HG03025 (cell line): Measurements from ENCODE around the gene METTL24.

Source experiments
- ATAC-seq: cut with Tn5 transposase; IDR thresholded peaks from one replicate; pipeline ENCODE4 v1.9.1; 2021; ENCODE audit warnings: mild to moderate bottlenecking, moderate library complexity; ENCODE audit not compliant: unreplicated experiment, low FRiP score

METTL24 gene, protein sequence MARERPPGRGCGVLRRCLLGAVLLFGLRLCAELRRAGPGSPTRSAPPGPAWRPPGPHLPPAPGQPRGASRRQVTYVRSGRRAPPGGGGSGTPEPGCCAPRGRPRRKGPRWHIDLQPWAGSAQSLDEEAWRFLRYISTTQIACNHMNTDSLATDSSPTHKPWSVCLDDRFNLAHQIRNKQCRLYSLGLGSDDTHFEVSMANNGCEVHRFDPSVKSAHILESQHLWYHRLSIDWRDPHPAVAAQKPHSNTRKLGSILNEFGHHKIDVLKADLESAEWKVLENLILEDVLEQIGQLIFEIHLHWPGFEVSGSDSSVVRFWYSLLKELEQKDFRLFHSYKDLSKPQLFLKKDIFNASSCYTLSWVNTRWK

DNA sequence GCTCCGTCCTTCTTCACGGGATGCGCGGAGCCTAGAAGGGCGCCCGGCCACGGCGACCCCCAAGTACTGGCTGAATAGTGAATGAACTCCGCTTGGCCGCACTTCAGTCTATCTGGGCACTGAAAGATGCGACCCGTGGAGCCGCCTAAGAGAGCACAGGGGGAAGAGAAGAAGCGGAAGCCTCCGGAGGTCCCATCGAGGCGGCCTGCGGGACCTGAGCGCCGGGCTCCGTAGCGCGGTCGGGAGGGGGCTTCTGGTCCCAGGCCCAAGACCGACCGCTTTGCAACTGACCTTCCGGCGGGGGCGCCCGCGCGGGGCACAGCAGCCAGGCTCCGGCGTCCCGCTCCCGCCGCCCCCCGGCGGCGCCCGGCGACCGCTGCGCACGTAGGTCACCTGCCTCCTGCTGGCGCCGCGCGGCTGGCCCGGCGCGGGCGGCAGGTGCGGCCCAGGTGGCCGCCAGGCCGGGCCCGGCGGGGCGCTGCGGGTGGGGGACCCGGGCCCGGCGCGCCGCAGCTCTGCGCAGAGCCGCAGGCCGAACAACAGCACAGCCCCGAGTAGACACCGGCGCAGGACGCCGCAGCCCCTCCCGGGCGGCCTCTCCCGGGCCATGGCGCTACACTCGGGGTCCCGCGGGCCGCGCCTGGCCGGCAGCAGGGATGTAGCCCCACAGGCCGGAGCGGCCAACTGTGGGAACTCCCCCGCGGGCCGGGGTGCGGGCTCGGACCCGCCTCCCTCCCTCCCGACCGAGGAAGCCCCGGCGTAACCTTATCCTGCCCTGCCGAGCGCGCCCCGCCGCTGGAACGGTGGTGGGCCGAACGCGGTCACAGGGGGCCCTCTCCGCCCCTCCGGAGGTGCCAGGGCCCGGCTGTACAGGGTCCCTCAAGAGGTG, at the start of gene METTL24:
Gene METTL24, minus strand, starts transcription at position 686 of the 889 bp plus-strand sequence. Its CDS starts 77 bp downstream, at position 609.
- ATAC-seq: no peak

DNA sequence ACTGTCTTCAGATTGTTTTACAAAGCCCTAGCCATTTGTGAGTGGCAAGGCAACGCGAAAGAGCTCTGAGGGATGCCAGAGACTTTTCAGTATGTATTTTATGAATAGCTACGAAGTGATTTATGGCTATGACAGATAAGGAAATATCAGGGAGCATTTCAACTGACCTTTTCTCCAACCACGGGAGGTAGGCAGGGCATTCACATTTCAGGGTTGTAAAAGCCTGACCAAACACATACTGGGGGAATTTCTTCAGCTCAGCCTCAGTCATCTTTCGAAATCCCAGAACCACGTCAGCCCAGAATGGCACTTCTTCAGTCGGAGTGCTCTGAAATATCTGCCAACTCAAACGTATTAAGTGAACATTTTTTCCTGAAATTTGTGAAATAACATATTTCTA, 46.5 kb upstream of the METTL24 start:
- no peak for ATAC-seq

DNA sequence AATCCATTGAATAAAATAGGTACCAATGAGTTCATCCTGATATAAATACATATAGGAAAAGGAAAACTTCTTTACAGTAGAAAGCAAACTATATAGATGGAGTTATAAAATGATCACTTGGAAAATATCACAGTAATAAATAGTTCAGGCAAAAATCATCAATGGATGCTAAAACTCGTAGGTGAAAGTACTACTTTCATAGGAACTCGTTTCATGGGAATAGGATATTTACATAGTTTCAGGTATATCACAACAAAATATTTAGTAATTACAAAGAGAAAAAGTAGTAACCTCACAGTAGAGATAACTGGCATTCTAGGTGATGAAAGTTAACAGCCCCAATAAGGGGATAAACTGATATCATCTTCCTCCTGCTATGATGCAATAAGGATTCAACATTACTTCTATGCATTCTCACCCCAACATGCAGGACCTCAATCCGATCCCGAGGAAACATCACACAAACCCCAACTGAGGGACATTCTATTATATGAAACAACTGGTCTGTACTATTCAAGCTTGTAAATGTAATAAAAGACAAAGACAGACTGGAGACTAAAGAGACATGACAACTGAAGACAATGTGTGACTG, 43.5 kb upstream of the METTL24 start:
- no peak for ATAC-seq

DNA sequence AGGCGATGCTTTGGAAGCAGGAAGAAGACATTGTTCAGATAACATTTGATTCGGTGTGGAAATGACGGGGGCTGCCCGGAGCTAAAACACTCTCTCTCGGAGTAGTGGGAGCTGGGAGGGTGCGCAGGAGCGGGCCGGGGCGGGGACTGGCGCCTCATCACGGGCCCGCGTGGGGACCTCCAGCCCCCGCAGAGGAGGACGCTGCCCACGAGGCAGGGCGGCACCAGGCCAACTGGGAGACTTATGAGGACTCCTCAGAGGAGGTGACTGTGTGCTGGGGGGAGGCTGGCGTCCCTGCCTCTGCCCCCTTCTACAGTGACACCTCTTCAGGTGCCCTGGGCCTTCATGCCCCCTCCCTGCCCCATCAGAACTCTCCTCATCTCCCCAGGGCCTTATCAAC, 42.1 kb upstream of the METTL24 start:
- no peak for ATAC-seq

DNA sequence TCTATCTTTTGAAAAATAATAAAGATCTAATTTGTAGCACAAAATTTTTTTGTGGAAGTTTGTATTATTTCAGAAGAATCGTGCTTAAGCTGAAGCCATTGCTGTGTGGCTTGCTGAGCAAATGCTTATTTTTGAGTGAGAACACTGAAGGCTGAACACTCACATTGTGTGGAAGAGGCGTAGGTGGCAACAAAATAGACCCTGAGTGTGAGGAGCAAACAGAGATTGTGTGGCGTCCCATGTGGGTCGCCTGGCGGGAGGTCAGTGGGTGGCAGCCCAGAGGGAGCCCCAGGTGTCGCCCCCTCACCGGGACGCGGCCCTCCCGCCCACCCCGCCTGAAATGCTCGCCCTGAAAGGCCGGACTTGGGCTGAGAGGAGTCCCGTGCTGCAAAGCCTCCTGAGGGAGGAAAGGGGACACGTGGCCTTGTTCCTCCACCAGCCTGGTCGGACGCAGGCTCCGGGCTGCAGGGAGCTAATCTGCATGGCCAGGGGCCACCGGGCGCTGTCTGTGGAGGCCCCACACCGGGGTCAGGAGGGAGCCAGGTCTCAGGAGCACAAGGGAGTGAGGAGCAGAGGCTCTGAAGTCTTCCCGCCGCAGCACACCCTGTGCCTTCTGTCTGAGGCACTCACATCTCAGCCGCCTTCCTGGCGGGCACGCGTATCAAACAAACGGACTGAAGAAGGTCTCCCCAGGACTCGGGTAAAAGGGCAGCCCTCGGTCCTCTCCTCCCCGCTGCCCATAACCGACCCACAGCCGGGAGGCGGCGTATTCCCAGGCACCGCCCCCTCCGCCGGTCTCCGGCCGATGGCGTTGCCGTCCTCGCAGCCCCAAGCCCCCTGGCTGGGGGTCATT, 41.3 kb upstream of the METTL24 start:
- ATAC-seq: no peak

DNA sequence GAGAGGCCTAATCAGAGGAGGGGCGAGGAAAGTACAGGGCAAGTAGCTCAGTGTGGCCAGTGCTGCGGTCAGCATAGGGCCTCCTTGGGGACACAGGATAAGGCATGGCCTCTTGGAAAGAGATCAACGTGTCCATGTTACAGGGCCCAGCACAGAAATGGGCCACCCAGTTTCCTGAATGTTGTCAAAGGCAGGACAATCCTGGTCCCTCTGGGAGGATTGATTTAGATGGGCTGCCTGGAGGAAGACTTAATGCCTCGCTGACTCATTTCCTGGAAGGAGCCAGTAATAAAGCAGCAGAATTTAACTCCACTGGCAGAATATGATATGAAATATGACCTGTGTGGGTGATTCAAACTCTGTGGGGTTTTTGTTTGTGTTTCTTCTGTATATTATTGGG, 40.6 kb upstream of the METTL24 start:
- no peak for ATAC-seq

DNA sequence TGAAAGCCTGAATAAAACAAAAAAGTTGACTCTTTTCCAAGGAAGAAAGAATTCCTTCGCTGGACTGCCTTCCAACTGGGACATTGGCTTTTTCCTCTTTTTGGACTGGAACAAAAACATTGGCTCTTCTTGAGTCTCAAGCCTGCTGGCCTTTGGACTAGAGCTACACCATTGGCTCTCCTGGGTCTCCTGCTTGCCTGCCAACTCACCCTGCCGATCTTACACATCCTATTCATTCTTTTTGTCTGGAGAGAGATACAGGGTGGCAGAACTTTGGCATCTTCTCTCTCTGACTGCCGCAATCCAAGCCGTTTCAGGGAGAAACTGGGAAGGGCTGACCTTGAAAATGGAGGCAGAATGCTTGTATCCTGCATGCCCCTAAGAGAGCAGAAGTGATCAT, 37.1 kb upstream of the METTL24 start:
- ATAC-seq: no peak

DNA sequence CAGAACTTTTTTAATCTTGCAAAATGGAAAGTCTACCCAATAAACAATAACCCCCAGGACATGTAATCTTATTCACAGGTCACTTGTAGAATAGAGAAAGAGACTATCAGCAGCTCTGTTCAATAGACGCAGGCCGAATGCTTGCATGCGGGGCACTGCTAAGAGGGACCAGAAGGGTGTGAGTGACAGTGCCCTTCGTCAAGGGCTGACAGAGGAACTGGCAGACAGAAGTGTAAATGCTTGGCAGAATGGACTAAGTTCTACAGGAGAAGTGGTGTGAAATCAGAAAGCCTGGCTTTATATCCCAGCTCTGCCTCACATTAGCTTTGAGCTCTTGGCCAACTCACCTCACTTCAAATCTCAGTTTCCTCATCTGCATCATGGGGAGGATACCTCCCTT, 36.3 kb upstream of the METTL24 start:
- no peak for ATAC-seq

DNA sequence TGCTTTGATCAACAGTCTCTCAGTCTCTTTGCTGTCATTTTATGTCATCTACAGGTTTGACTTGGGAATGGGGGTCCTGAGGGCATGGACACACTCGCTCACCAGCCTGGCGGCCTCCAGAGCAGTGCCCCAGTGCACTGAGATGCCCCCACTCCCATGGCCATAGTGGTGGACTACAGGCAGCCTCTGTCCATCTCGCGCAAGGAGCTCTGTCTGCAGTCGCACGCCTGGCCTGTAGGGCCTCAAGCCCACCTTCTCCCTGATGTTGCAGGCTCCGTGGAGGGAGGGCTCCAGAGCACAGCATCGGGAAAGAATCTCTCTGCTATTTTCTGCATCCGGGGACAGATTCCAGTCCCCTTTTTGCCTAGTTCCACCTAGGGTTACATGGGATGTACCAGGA, 34.6 kb upstream of the METTL24 start:
- ATAC-seq: no peak

DNA sequence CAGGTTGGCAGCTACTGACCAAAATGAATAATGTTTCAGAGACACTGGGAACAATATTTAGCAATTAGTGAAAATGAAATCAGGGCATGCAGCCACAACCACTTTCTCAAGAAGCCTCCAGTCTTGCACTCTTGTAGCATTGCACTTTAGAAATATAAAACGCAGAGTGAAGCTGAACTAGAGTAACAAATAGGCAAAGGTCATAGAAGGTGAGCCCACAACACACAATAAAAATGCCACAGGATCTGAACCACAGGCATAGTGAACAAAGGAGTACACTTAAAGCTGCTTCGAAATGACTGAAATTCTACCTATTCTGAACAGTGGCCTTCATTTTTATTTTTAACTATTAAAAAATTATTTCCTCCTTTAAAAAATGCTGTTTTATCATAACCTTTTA, 32.3 kb upstream of the METTL24 start:
- ATAC-seq: no peak

DNA sequence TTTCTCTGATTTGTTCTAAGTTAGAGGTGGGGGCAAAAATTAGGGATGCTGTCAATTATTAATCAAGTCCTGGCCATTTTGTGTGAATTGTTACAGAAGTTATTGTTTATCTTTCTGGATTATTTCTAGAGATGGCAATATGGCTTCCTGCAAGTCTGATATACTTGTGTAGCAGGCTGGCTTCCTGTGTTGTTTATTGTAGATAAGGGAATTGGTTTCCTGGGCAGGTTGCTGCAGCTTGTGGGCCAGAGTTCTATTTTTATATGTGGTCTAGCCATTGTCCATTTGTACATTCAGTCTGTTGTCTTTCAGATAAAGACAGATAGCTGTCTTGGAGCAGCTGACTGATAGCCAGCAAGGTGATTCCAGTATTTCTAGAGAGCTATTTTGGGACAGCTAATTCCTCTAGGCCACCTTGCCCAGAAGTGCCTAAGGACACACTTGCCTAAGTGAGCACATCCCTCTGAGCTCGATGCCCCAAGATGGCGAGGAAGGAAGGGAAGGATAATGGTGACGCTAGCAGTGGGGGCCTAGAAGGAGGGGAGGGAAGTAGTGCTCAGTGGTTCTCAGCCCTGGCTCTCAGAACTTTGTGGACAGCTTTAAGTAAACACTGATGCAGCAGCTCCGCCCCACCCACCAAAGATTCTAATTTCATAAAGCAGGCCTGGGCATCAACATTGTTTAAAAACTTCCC, 31.7 kb upstream of the METTL24 start:
- no peak for ATAC-seq

DNA sequence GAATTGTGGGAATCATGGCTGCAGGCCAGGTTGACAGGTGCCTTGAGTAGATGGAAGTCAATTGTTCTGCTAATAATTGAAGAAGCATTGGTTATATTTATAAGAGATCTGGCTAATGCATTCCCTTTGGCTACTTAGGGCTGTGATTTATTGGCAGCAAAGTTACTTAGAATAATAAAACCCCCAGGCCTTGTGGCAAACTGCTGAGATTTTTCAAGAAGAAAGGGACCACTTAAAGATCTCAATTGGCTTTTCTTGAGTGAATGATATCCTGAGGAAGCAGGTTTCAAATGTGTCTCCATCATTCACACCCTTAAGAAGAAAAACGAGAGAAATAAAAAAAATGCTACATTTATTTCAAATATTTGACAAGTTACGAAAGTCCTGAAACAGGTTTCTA, 29.8 kb upstream of the METTL24 start:
- no peak for ATAC-seq

DNA sequence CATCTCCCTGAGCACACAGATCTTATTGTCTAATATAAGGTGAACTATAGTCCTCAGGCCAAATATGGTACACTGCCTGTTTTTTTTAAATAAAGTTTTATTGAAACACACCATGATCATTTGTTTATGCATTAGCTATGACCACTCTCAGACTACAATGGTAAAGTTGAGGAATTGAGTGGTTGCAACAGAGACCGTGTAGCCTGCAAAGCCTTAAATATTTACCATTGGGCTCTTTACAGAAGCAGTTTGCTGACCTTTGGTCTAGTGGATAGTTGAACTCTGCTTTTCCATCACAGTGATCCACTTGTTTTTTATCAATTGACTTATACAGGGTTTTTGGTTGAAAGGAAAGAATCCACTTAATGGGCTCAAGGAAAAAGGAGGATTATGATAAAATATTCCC, 27.3 kb upstream of the METTL24 start:
- ATAC-seq: no peak

DNA sequence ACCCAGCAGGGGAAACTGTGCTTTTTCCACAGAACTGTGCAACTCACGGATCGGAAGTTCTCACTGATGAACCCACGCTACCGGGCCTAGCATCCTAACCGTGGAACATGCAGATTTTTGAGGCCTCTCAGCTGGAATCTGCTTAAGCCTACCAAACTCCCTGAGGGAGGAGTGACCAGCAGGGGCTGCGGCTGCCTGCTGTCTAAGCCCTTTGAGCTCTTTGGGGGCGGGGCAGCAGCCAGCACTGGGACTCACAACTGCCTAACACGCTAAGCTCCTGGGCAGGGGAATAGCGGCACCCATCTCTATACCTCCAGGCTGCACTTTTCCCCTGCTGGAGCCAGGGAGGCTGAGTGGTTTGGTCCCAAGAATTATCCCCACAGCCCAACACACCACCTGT, 20.4 kb upstream of the METTL24 start:
- ATAC-seq: no peak

DNA sequence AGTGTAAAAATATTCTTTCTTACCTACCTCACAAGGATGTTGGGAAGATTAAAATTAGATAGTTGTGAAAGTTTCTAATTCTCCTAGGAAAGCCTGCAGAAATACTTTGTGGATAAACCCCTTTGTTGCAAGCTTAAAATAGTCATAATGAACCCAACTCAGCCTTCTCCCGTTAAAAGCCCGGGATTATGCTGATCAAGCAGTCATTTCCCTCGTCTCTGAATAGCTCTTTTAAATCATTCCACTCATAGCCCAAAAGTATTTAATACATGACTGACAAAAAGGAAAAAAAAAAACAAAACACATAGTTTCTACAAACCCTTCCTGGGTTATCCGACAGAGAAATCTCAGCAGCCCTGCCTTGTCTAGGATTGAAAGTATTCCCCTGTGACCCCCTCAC, 10.9 kb upstream of the METTL24 start:
- no peak for ATAC-seq

DNA sequence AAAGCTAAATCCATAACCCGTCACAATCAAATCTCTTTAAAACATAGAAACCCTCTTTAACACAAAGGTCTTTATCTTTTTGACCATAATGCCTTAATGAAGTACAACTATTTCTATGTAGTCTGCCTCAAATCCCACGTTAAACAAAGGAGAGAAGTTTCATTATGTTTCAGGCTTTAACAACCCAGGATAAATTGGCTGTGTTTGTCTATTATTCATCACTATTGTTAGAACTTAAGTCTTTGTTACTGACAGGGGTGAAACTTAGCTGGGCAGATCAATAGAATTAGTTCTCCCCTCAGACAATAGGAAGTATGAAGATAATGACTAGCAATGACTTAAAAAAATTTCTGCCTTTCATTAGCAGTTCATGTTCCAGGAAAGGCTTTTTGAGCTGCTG, 10.1 kb upstream of the METTL24 start:
- ATAC-seq: no peak

DNA sequence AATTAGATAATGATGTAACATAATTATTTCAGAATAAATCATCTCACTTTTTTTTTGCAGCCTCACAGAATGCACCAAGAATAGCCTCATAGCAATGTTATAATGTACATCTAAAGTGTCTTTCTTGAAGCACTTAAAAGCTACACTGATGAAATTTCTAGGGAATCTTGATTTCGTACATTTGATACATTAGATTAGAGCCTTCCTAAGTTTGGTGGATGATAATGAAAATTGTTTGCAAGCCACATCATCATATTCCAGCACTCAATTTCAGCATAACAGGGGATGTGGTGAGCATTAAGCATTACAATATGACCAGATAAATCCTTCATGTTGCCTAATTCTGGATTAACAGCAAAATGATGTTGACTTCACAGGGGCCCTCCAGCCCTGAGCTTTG, 9.7 kb upstream of the METTL24 start:
- no peak for ATAC-seq

DNA sequence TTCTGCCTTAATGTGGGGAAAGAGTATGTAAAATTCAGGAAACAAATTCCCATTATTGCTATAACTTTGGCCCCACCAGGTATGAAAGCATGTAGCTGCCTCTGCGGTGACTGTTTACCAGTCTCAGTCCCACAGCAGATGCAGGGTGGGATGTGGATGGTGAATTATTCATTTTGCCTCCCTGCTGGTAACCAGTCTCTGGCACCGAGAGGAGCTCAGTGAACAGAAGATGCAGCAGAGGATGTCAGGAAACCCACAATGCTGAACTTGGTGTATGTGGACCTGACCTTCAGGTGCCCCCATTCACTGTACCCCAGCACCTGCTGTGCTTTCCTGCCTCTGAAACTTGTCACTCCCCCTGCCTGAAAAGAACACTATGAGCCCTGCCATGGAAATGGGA, 8.8 kb upstream of the METTL24 start:
- no peak for ATAC-seq

DNA sequence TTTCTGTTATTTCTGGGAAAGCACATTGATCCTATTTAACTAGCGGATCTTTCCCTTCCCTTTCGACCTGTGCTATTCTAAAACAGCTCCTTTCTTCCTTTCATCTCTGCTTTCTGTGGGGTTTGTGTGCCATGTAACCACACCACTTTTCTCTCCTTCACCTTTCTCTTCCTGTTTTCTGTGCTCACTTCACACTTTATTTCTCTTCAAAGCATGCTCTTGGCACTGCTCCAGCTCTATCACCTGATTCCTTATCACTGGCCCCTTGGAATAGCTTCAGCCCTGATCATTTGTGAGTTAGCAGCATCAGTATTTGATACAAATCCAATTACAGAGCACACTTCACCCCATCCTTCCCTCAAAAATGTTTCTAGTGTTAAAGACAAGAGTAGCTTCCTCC, 8.1 kb upstream of the METTL24 start:
- no peak for ATAC-seq
